HG02884 (cell line): Measurements from ENCODE around the gene SPECC1.
A peak's percentile ranks its signal among the peaks of the same experiment; 100 is the strongest.
"Not testable (repeated sequence)": the region's sequence is repeated elsewhere in the genome, so short reads cannot be mapped to it uniquely, and the experiment has no call there.

Experiments
- ATAC-seq: cut with Tn5 transposase; IDR thresholded peaks from one replicate; pipeline ENCODE4 v1.9.1; 2021; ENCODE audit warnings: mild to moderate bottlenecking, moderate library complexity; ENCODE audit not compliant: unreplicated experiment

Gene SPECC1

GRCh38 chr17:20009302-20010098 is at the start of gene SPECC1:
TSS of gene SPECC1 (plus strand) at chr17:20009359. CDS start at chr17:20096652, 87,293 bp downstream.
- ATAC-seq: peak; percentile 93

GRCh38 chr17:19962954-19963353 is 46.2 kb upstream of the SPECC1 start:
- not testable (repeated sequence) for ATAC-seq

- no peak for ATAC-seq
Measured at GRCh38 chr17:19973156-19973555, 36.0 kb upstream of the SPECC1 start.

GRCh38 chr17:19975601-19976000 is 33.6 kb upstream of the SPECC1 start:
- no peak for ATAC-seq

GRCh38 chr17:19977293-19978208 is 31.6 kb upstream of the SPECC1 start, which contains the start of gene AKAP10:
TSS of gene AKAP10 (minus strand) at chr17:19977828. CDS start at chr17:19977679, 149 bp downstream.
- ATAC-seq: peak; percentile 66

GRCh38 chr17:19978209-19978802 is 30.9 kb upstream of the SPECC1 start:
- ATAC-seq: peak; percentile 30

GRCh38 chr17:19978805-19979211 is 30.4 kb upstream of the SPECC1 start:
- ATAC-seq: no peak

GRCh38 chr17:19979917-19980770 is 29.0 kb upstream of the SPECC1 start:
- ATAC-seq: no peak

- no peak for ATAC-seq
Measured at GRCh38 chr17:19986941-19987861, 22.0 kb upstream of the SPECC1 start.

- no peak for ATAC-seq
Measured at GRCh38 chr17:19987897-19988296, 21.3 kb upstream of the SPECC1 start.

GRCh38 chr17:19991252-19991885 is 17.8 kb upstream of the SPECC1 start:
- no peak for ATAC-seq

GRCh38 chr17:19992803-19993713 is 16.1 kb upstream of the SPECC1 start:
- ATAC-seq: peak; percentile 87

- no peak for ATAC-seq
Measured at GRCh38 chr17:19996086-19996485, 13.1 kb upstream of the SPECC1 start.

GRCh38 chr17:19996502-19996901 is 12.7 kb upstream of the SPECC1 start:
- no peak for ATAC-seq

- ATAC-seq: no peak
Measured at GRCh38 chr17:20008242-20009051, 712 bp upstream of the SPECC1 start.

- ATAC-seq: no peak
Measured at GRCh38 chr17:20009052-20009301, 182 bp upstream of the SPECC1 start.
